Bronchial epithelial cell (primary cell): ENCODE data around the gene EPS8L2. TPM values are rescaled to one million over a fixed set of nuclear protein-coding genes. Genes with fewer than 3 reads are reported as not detected.

Source experiments
- DNase-seq: peaks from one replicate; pipeline ENCODE4 v3.0.0-alpha.2; 2010; ENCODE audit warnings: low read depth
- FAIRE-seq: peaks from 2 replicates; lab custom pipeline; 2011; peaks lifted over from hg19 to GRCh38; lab: Jason Lieb, UNC
- H3K27me3 ChIP-seq: 2 replicates; pipeline ENCODE4 v1.5.1; 2011; ENCODE audit warnings: low read length; ENCODE audit not compliant: control insufficient read depth, insufficient read depth
- H3K36me3 ChIP-seq: 2 replicates; pipeline ENCODE4 v1.5.1; 2011; ENCODE audit warnings: low read length; ENCODE audit not compliant: control insufficient read depth, insufficient read depth
- H3K4me3 ChIP-seq: 2 replicates; pipeline ENCODE4 v1.5.1; 2011; ENCODE audit warnings: mild to moderate bottlenecking, low read depth, low read length, control low read depth
- total RNA-seq: library from RNA; depleted of rRNA; stranded (reverse); fragments of >200 nt; gene quantifications from 2 replicates; pipeline ENCODE4 v1.2.1, GENCODE V29; 2014
- TF ChIP-seq, protein P1 (sequence below): IDR thresholded peaks from 2 replicates; pipeline ENCODE4 v1.5.1; 2011; ENCODE audit warnings: mild to moderate bottlenecking, moderate library complexity, low read length, control low read depth, inconsistent platforms; ENCODE audit not compliant: insufficient read depth, severe bottlenecking

The EPS8L2 gene
- total RNA-seq, 1 donor from 2014 or later, result 105 TPM

DNA sequence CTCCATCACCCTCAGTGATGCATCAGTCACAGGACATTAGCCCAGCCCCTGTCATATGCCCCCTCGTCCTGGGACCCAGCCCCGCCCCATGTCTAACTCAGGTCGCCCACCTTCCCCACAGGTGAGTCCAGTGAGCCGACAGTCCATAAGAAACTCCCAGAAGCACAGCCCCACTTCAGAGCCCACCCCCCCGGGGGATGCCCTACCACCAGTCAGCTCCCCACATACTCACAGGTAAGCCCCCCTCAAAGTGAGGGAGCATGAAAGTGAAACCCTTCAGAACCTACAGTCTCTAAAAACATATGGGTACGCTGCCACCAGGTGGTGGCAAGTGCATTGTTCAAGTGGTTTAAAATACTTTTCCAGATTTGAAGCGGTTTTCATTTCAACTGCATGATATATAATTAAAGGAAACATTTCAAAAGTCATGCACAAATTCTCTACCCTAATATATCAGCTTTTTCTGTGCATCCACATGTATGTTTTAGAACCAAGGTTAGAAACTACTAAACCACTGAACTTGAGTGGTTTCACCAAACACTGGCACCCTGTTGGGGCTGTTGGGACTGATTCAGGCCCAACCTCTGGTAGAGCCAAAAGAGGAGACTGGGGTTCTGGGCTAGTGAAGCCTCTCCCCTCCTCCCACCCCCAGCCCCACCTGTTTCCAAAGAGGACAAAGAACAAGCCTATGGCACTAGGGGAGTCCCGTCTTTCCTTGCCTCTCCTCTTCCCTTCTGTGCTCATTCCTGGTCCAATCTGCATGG, 17.3 kb downstream of the EPS8L2 start:
- TF ChIP-seq, protein P1, sequence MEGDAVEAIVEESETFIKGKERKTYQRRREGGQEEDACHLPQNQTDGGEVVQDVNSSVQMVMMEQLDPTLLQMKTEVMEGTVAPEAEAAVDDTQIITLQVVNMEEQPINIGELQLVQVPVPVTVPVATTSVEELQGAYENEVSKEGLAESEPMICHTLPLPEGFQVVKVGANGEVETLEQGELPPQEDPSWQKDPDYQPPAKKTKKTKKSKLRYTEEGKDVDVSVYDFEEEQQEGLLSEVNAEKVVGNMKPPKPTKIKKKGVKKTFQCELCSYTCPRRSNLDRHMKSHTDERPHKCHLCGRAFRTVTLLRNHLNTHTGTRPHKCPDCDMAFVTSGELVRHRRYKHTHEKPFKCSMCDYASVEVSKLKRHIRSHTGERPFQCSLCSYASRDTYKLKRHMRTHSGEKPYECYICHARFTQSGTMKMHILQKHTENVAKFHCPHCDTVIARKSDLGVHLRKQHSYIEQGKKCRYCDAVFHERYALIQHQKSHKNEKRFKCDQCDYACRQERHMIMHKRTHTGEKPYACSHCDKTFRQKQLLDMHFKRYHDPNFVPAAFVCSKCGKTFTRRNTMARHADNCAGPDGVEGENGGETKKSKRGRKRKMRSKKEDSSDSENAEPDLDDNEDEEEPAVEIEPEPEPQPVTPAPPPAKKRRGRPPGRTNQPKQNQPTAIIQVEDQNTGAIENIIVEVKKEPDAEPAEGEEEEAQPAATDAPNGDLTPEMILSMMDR, result peak; percentile 31
- Histone ChIP-seq H3K36me3 (peaks cover 43% of the 10 kb centered on the region), H3K27me3 (no peaks in the 10 kb centered on the region), H3K4me3 (no peak overlapping the region)
- FAIRE-seq (no peak), DNase-seq (no peak)

DNA sequence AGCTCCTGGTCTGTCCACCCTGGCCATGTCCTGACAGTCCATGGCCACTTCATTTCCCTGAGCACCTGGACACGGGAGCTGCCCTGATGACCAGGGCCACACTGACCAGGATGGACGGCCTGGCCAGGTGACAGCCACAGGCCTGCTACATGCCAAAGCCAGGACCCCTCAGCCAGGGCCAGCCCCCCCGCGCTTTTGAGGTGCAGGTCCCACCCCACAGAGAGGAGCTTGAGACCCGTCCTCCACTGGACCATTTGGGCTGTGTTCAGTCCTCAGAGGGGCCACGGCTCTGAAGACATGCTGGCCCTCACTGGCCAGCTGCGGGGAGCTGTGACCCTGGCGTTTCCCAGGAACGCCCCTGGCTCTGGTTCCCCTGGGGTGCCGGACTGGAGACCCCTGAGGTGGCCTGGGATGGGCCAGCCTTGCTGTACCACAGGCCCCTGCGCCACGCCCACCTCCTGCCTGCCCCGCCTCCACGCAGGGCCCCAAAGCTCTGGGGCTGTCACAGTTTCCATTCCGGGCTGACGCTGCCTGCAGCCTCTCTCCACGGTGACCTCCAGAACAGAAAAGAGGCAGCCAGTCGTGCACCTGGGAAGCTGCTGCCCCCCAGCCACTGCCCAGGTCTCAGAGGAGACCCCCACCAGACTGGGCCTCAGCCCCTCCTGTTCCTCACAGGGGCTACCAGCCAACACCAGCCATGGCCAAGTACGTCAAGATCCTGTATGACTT, 18.2 kb downstream of the EPS8L2 start:
- no peak overlapping the region for H3K4me3 ChIP-seq
- DNase-seq (no peak), FAIRE-seq (no peak)
- no peaks in the 10 kb centered on the region for H3K27me3 ChIP-seq
- TF ChIP-seq, protein P1, result no peak
- peaks cover 43% of the 10 kb centered on the region for H3K36me3 ChIP-seq

DNA sequence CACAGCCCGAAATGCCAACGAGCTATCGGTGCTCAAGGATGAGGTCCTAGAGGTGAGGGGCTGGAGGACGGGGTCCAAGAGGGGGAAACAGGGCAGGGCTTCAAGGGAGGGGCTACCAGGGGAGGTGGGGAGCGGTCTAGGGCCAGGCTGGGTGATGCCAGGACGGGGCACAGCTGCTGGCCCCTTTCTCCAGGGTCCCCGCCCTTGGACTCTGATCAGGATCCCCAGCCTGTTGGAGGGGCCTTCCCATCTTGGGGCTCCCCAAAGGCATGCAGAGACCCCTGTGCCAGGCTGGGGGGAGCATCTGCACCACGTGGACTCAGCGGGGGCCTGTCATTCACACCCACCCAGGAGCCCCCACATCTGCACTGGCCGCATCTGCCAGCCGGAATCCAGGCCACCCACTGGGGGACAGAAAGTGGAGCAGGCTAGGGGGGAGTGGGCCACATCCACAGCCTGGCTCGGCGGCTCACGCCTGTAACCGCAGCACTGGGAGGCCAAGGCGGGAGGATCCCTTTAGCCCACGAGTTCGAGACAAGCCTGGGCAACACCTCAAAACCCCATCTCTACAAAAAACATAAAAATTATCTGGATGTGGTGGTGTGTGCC, 18.9 kb downstream of the EPS8L2 start:
- no peak for DNase-seq
- Histone ChIP-seq H3K36me3 (peaks cover 40% of the 10 kb centered on the region), H3K27me3 (no peaks in the 10 kb centered on the region), H3K4me3 (no peak overlapping the region)
- TF ChIP-seq, protein P1, result no peak
- no peak for FAIRE-seq

DNA sequence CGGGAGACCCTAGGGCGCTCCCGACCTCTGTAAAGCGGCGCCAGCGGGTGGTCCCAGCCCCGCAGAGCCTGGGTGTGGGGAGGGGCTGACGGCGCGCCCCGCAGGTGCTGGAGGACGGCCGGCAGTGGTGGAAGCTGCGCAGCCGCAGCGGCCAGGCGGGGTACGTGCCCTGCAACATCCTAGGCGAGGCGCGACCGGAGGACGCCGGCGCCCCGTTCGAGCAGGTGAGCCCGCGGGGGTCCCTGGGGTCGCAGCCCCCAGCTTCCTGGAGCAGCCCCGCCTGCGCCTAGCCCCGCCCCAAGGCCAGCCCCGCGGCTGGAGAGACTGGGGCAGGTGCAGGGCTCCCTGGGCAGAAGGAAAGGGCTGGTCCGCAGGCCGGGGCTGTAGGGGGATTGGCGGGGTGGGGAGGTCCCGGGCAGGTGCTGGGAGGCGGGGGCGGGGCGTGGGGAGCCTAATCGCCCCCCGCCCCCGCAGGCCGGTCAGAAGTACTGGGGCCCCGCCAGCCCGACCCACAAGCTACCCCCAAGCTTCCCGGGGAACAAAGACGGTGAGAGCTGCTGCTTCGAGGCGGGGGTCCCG, 19.7 kb downstream of the EPS8L2 start:
- no peak for FAIRE-seq
- TF ChIP-seq, protein P1, result no peak
- DNase-seq, result no peak
- Histone ChIP-seq H3K4me3 (no peak overlapping the region), H3K27me3 (no peaks in the 10 kb centered on the region), H3K36me3 (peaks cover 35% of the 10 kb centered on the region)

DNA sequence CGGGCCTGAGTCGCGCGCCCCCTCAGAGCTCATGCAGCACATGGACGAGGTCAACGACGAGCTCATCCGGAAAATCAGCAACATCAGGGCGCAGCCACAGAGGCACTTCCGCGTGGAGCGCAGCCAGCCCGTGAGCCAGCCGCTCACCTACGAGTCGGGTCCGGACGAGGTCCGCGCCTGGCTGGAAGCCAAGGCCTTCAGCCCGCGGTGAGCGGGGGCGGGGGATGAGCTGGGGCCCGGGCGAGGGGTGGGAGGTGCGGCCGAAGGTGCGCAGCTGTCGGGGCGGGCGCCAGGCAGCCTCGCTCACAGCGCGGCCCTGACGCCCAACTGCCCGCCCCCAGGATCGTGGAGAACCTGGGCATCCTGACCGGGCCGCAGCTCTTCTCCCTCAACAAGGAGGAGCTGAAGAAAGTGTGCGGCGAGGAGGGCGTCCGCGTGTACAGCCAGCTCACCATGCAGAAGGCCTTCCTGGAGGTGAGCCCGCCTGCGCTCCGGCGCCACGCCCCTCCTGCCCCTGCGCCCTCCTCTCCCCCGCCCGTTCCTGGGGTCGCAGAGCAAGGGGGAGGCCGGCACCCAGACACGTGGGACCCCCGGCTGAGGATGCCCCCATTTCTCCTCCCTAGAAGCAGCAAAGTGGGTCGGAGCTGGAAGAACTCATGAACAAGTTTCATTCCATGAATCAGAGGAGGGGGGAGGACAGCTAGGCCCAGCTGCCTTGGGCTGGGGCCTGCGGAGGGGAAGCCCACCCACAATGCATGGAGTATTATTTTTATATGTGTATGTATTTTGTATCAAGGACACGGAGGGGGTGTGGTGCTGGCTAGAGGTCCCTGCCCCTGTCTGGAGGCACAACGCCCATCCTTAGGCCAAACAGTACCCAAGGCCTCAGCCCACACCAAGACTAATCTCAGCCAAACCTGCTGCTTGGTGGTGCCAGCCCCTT, 20.5 kb downstream of the EPS8L2 start:
- peak; percentile 80 for DNase-seq
- peaks cover 31% of the 10 kb centered on the region for H3K36me3 ChIP-seq
- H3K4me3 ChIP-seq, result peak overlapping the region; percentile 7

More for the DNA sequence above, 20.5 kb downstream of the EPS8L2 start:
- no peaks in the 10 kb centered on the region for H3K27me3 ChIP-seq
- TF ChIP-seq, protein P1, result no peak
- FAIRE-seq, result no peak
